ENCODE data around the gene DBT. TPM values are rescaled to one million over a fixed set of nuclear protein-coding genes. Genes with fewer than 3 reads are reported as not detected.

Gene DBT
- total RNA-seq, 1 experiment from 2014 or later: 20.3 TPM

- Histone ChIP-seq H3K27ac (ENCODE audit: insufficient read length, low read depth, low read length) (no peak overlapping the region), H4K91ac (ENCODE audit: insufficient read length, low read depth, low read length) (no peak overlapping the region), H4K20me1 (ENCODE audit: control insufficient read depth, insufficient read depth, insufficient read length) (no peaks in the 10 kb centered on the region), H3K9me3 (ENCODE audit: control insufficient read depth, low read depth, low read length) (no peaks in the 10 kb centered on the region), H3K23me2 (ENCODE audit: insufficient read length, low read depth, low read length, poor library complexity, severe bottlenecking) (peaks cover 6% of the 10 kb centered on the region), H3K27me3 (ENCODE audit: insufficient read depth, low read length) (no peaks in the 10 kb centered on the region), H2AFZ (ENCODE audit: low read length) (no peak overlapping the region), H4K8ac (replicated peaks; ENCODE audit: insufficient read length, low read depth, low read length) (no peak overlapping the region), H3K23ac (ENCODE audit: insufficient read length, low read depth, low read length) (no peak overlapping the region), H3K4me1 (ENCODE audit: insufficient read depth, low read length) (no peaks in the 10 kb centered on the region), H3K79me2 (ENCODE audit: insufficient read depth, low read length) (no peaks in the 10 kb centered on the region), H3K56ac (ENCODE audit: insufficient read length, low read depth, low read length) (no peak overlapping the region), H4K5ac (ENCODE audit: insufficient read length, low read depth, low read length) (no peak overlapping the region), H3K4me2 (ENCODE audit: insufficient read depth, insufficient read length, low read length) (peak overlapping the region; percentile 81), H2BK5ac (ENCODE audit: insufficient read length, low read length) (no peak overlapping the region), H2BK15ac (ENCODE audit: low read depth, low read length) (no peak overlapping the region), H2AK5ac (ENCODE audit: insufficient read length, low read length) (no peak overlapping the region), H3K9ac (ENCODE audit: extremely low read depth, insufficient read length, low read length) (no peak overlapping the region), H3K4ac (ENCODE audit: low read depth, low read length) (no peak overlapping the region), H2BK20ac (ENCODE audit: low read depth, low read length, poor library complexity, severe bottlenecking) (no peak overlapping the region), H3K14ac (ENCODE audit: insufficient read depth, low read length) (no peak overlapping the region), H2BK120ac (ENCODE audit: low read depth, low read length, poor library complexity, severe bottlenecking) (no peak overlapping the region), H3K18ac (ENCODE audit: insufficient read length, low read depth, low read length) (no peak overlapping the region), H3K79me1 (ENCODE audit: insufficient read depth, low read depth, low read length, poor library complexity, severe bottlenecking) (peaks cover 4% of the 10 kb centered on the region), H2BK12ac (ENCODE audit: insufficient read length, low read depth, low read length) (no peak overlapping the region), H3T11ph (ENCODE audit: low read length) (no peak overlapping the region)
- peak overlapping the region; percentile 98 to 99; a peak in 4 of 5 replicates for H3K4me3 Mint-ChIP-seq
- H3K4me1 Mint-ChIP-seq: peaks cover 6 to 11% of the 10 kb centered on the region in 2 experiments
- peaks cover 3% of the 10 kb centered on the region; the same call in 1 of the 2 replicates for H3K27me3 Mint-ChIP-seq (ENCODE audit: low read depth)
- peaks cover 18 to 26% of the 10 kb centered on the region in 2 experiments for H3K9me3 Mint-ChIP-seq
- H3K36me3 Mint-ChIP-seq (ENCODE audit: insufficient read depth in 1 of 3, low read depth in 3 of 3): peaks cover 46 to 69% (median 64%) of the 10 kb centered on the region in 3 experiments
- no peak overlapping the region for H3K27ac Mint-ChIP-seq
- no CpG with 5 or more reads among the region's 1 CpG for WGBS (ENCODE audit: extremely low coverage, insufficient read length, low lambda C conversion rate)
- no peak for TF ChIP-seq CTCF (conservative IDR thresholded peaks at IDR 0.05)
- DNase-seq: no peak
Observed at GRCh38 chr1:100267284-100267683, 17.6 kb upstream of the DBT start.

All from H9 (cell line).